DOHH2 (cell line): ENCODE data around the gene SV2C.

Experiments
- CTCF ChIP-seq: fragments of 200-600 bp; sonication (generic); IDR thresholded peaks from one replicate; pipeline ENCODE4 v1.5.1; 2014; ENCODE audit warnings: antibody characterized with exemption, mild to moderate bottlenecking, low read depth, low read length; ENCODE audit not compliant: poor library complexity, severe bottlenecking
- EZH2phosphoT487 ChIP-seq: fragments of 200-600 bp; sonication (generic); IDR thresholded peaks from 2 replicates; pipeline ENCODE4 v1.6.1; 2017; ENCODE audit warnings: borderline replicate concordance, mild to moderate bottlenecking, antibody characterized with exemption, low read length, moderate library complexity, mixed read lengths

GRCh38 chr5:76085243-76085579 is 2.0 kb downstream of the SV2C start:
- TF ChIP-seq EZH2phosphoT487 = no peak
- no peak for TF ChIP-seq CTCF
